Measurements from ENCODE around the gene YTHDF2.

Gene YTHDF2

GRCh38 chr1:28803662-28804061 is 66.9 kb downstream of the YTHDF2 start:
- no peak for DNase-seq

- no peak for DNase-seq
Measured at GRCh38 chr1:28804071-28804470, 67.3 kb downstream of the YTHDF2 start.

- DNase-seq: no peak
Measured at GRCh38 chr1:28807046-28807445, 70.3 kb downstream of the YTHDF2 start.

GRCh38 chr1:28807986-28808385 is 71.2 kb downstream of the YTHDF2 start:
- DNase-seq: no peak

- no peak for DNase-seq
Measured at GRCh38 chr1:28811369-28811765, 74.6 kb downstream of the YTHDF2 start.

GRCh38 chr1:28811766-28812668 is 75.3 kb downstream of the YTHDF2 start, which contains the start of gene OPRD1:
OPRD1 (plus strand) TSS chr1:28812170; CDS start chr1:28812384, 214 bp downstream.
- no peak for DNase-seq

GRCh38 chr1:28812669-28813468 is 76.1 kb downstream of the YTHDF2 start:
- no peak for DNase-seq

GRCh38 chr1:28813931-28814465 is 77.3 kb downstream of the YTHDF2 start:
- DNase-seq: no peak

GRCh38 chr1:28815533-28816185 is 78.9 kb downstream of the YTHDF2 start:
- DNase-seq: no peak

- no peak for DNase-seq
Measured at GRCh38 chr1:28817133-28817532, 80.4 kb downstream of the YTHDF2 start.

- no peak for DNase-seq
Measured at GRCh38 chr1:28819020-28819419, 82.3 kb downstream of the YTHDF2 start.
